GM21447 (cell line): Measurements from ENCODE around the gene RELT.

Experiments used
- ATAC-seq: cut with Tn5 transposase; IDR thresholded peaks from one replicate; pipeline ENCODE4 v1.9.1; 2021; ENCODE audit not compliant: unreplicated experiment

RELT gene

GRCh38 chr11:73401924-73402833 lies 26.0 kb downstream of the RELT start:
- no peak for ATAC-seq

GRCh38 chr11:73402834-73403185 lies 26.6 kb downstream of the RELT start:
- ATAC-seq, result no peak

GRCh38 chr11:73403541-73403940 lies 27.3 kb downstream of the RELT start:
- no peak for ATAC-seq

GRCh38 chr11:73404048-73404447 lies 27.8 kb downstream of the RELT start:
- ATAC-seq, result no peak

GRCh38 chr11:73404506-73405145 lies 28.4 kb downstream of the RELT start:
- ATAC-seq, result no peak

- no peak for ATAC-seq
Observed at GRCh38 chr11:73405146-73405510, 28.9 kb downstream of the RELT start.

GRCh38 chr11:73406131-73406530 lies 29.9 kb downstream of the RELT start:
- ATAC-seq, result no peak

- no peak for ATAC-seq
Observed at GRCh38 chr11:73406619-73407018, 30.4 kb downstream of the RELT start.

- ATAC-seq, result no peak
Observed at GRCh38 chr11:73409431-73409830, 33.2 kb downstream of the RELT start.

- ATAC-seq, result no peak
Observed at GRCh38 chr11:73410627-73411026, 34.4 kb downstream of the RELT start.

GRCh38 chr11:73411031-73411430 lies 34.8 kb downstream of the RELT start:
- ATAC-seq, result no peak

GRCh38 chr11:73412308-73412707 lies 36.1 kb downstream of the RELT start:
- ATAC-seq, result no peak

GRCh38 chr11:73413256-73413655 lies 37.1 kb downstream of the RELT start:
- no peak for ATAC-seq

GRCh38 chr11:73414977-73415651 lies 38.9 kb downstream of the RELT start:
- no peak for ATAC-seq

- no peak for ATAC-seq
Observed at GRCh38 chr11:73415854-73416615, 39.8 kb downstream of the RELT start.

GRCh38 chr11:73416786-73417185 lies 40.6 kb downstream of the RELT start:
- ATAC-seq, result no peak

GRCh38 chr11:73420136-73420535 lies 43.9 kb downstream of the RELT start:
- ATAC-seq, result no peak

GRCh38 chr11:73422886-73423285 lies 46.7 kb downstream of the RELT start:
- no peak for ATAC-seq

- no peak for ATAC-seq
Observed at GRCh38 chr11:73423506-73423905, 47.3 kb downstream of the RELT start.

- no peak for ATAC-seq
Observed at GRCh38 chr11:73425108-73425507, 48.9 kb downstream of the RELT start.

- no peak for ATAC-seq
Observed at GRCh38 chr11:73426219-73426850, 50.1 kb downstream of the RELT start.
